GM12878 (cell line): ENCODE data around the gene RPL27. TPM values are rescaled to one million over a fixed set of nuclear protein-coding genes. Genes with fewer than 3 reads are reported as not detected.

ENCODE experiments used
- ATAC-seq: fragments of 200-7000 bp; cut with Tn5 transposase; 3 replicates; pipeline ENCODE4 v1.9.1; 2020; ENCODE audit warnings: mild to moderate bottlenecking, moderate library complexity
- BruUV-seq: library from RNA; stranded (reverse); fragments of 400-500 nt; replicated peaks from 2 replicates; lab custom pipeline; 2021; lab: Mats Ljungman, UMichigan
- CTCF ChIA-PET: fragments of 300-600 bp; sonication (Branson Sonifier 250); formaldehyde crosslinking; extraction: SDS; loops from one replicate; lab custom pipeline; 2021; ENCODE audit warnings: inconsistent platforms; lab: Yijun Ruan, JAX
- POLR2A ChIA-PET: fragments of 350-600 bp; formaldehyde crosslinking; extraction: SDS; loops from one replicate; lab custom pipeline; 2021; ENCODE audit warnings: inconsistent platforms; lab: Charles Lee
- RAD21 ChIA-PET: fragments of 300-600 bp; sonication (Branson Sonifier 250); formaldehyde crosslinking; loops from one replicate; lab custom pipeline; 2023; ENCODE audit warnings: antibody characterized with exemption; ENCODE audit not compliant: unreplicated experiment; lab: Charles Lee
- SMC1A ChIA-PET: fragments of 300-600 bp; sonication (Branson Sonifier 250); formaldehyde crosslinking; loops from one replicate; lab custom pipeline; 2023; ENCODE audit not compliant: unreplicated experiment, uncharacterized antibody; lab: Charles Lee
- DNase-seq: peaks from one replicate; pipeline ENCODE4 v3.0.0-alpha.2; 2011; ENCODE audit warnings: low read depth, low spot score
- FAIRE-seq: peaks from 3 replicates; lab custom pipeline; 2011; peaks lifted over from hg19 to GRCh38; lab: Jason Lieb, UNC
- H2AFZ ChIP-seq: 2 replicates; pipeline ENCODE4 v1.6.0; 2011; ENCODE audit warnings: low read depth, low read length, control low read depth; ENCODE audit not compliant: control insufficient read depth
- H3K27ac ChIP-seq: 2 replicates; pipeline ENCODE4 v1.5.1; 2011; ENCODE audit warnings: control low read depth; ENCODE audit not compliant: control insufficient read depth, insufficient read depth
- H3K27me3 ChIP-seq, 2 experiments: replicated peaks in 1 of 2; 2 replicates each; pipeline versions ENCODE4 v1.6.0 to v1.6.1; 2011; ENCODE audit warnings: low read length in 1 of 2; ENCODE audit not compliant: control insufficient read depth in 2 of 2, insufficient read depth in 2 of 2
- H3K36me3 ChIP-seq, 2 experiments: 2 replicates each; pipeline ENCODE4 v1.5.1; 2011; ENCODE audit warnings: low read length in 1 of 2; ENCODE audit not compliant: control insufficient read depth in 2 of 2, insufficient read depth in 2 of 2
- H3K4me1 ChIP-seq: 2 replicates; pipeline ENCODE4 v1.6.1; 2011; ENCODE audit warnings: mild to moderate bottlenecking, low read length, moderate library complexity, mixed read lengths; ENCODE audit not compliant: control insufficient read depth, insufficient read depth
- H3K4me2 ChIP-seq: 2 replicates; pipeline ENCODE4 v1.6.0; 2011; ENCODE audit warnings: control low read depth; ENCODE audit not compliant: control insufficient read depth, insufficient read depth
- H3K4me3 ChIP-seq: fragments of 200-600 bp; sonication (generic); 2 replicates; pipeline ENCODE4 v1.5.1; 2016
- H3K79me2 ChIP-seq: 2 replicates; pipeline ENCODE4 v1.6.0; 2011; ENCODE audit warnings: low read length; ENCODE audit not compliant: control insufficient read depth, insufficient read depth
- H3K9ac ChIP-seq: 2 replicates; pipeline ENCODE4 v1.8.0; 2011; ENCODE audit warnings: low read length, control low read depth, mixed read lengths; ENCODE audit not compliant: control insufficient read depth, insufficient read depth
- H3K9me3 ChIP-seq: replicated peaks from 3 replicates; pipeline ENCODE4 v1.5.1; 2011; ENCODE audit warnings: mild to moderate bottlenecking, low read length; ENCODE audit not compliant: control insufficient read depth, insufficient read depth
- H4K20me1 ChIP-seq: 2 replicates; pipeline ENCODE4 v1.6.0; 2011; ENCODE audit not compliant: control insufficient read depth, insufficient read depth
- BMI1 ChIP-seq: fragments of 450-650 bp; IDR thresholded peaks from 2 replicates; pipeline ENCODE4 v1.6.1; 2016; ENCODE audit warnings: mild to moderate bottlenecking, moderate library complexity, borderline replicate concordance
- DPF2 ChIP-seq: fragments of 450-650 bp; IDR thresholded peaks from 2 replicates; pipeline ENCODE4 v1.6.1; 2017; ENCODE audit warnings: mild to moderate bottlenecking
- EZH2 ChIP-seq: IDR thresholded peaks from 2 replicates; pipeline ENCODE4 v1.6.1; 2012; ENCODE audit warnings: low read depth, mild to moderate bottlenecking, control low read depth, inconsistent platforms, low read length, borderline replicate concordance; ENCODE audit not compliant: control insufficient read depth
- HCFC1 ChIP-seq: fragments of 150-350 bp; IDR thresholded peaks from 2 replicates; pipeline ENCODE4 v1.6.1; 2014; ENCODE audit warnings: low read length
- HDAC2 ChIP-seq: fragments of 200-600 bp; sonication (generic); IDR thresholded peaks from 2 replicates; pipeline ENCODE4 v1.6.1; 2017
- HDGF ChIP-seq: fragments of 450-650 bp; IDR thresholded peaks from 2 replicates; pipeline ENCODE4 v1.6.1; 2016; ENCODE audit warnings: antibody characterized with exemption
- MEF2B ChIP-seq: fragments of 450-650 bp; IDR thresholded peaks from 2 replicates; pipeline ENCODE4 v1.6.1; 2018; ENCODE audit warnings: mild to moderate bottlenecking, moderate library complexity; ENCODE audit not compliant: partially characterized antibody, poor library complexity, severe bottlenecking
- RAD21 ChIP-seq: IDR thresholded peaks from 2 replicates; pipeline ENCODE4 v1.6.1; 2011; ENCODE audit warnings: mild to moderate bottlenecking, low read depth, low read length, moderate library complexity; ENCODE audit not compliant: insufficient read depth
- RCOR1 ChIP-seq: conservative IDR thresholded peaks from 2 replicates; pipeline ENCODE4 v1.6.1; 2012; ENCODE audit warnings: low read depth, low read length, improper control_type of control experiment
- RELA ChIP-seq: fragments of 450-650 bp; IDR thresholded peaks from 2 replicates; pipeline ENCODE4 v1.8.0; 2014; ENCODE audit warnings: borderline replicate concordance; ENCODE audit not compliant: partially characterized antibody
- SMC3 ChIP-seq: IDR thresholded peaks from 2 replicates; pipeline ENCODE4 v1.6.1; 2011; ENCODE audit warnings: low read length, improper control_type of control experiment, borderline replicate concordance
- SUPT20H ChIP-seq: IDR thresholded peaks from 2 replicates; pipeline ENCODE4 v1.6.1; 2011; ENCODE audit warnings: low read depth, mild to moderate bottlenecking, low read length, moderate library complexity, borderline replicate concordance; ENCODE audit not compliant: control insufficient read depth
- ZNF217 ChIP-seq: fragments of 450-650 bp; IDR thresholded peaks from 2 replicates; pipeline ENCODE4 v1.6.1; 2017; ENCODE audit warnings: antibody characterized with exemption, mild to moderate bottlenecking
- WGBS: methylation state at CpG from one replicate; pipeline ENCODE4 v1.1.6; 2016; ENCODE audit warnings: low lambda C conversion rate; ENCODE audit not compliant: insufficient replicate concordance, insufficient coverage; ENCODE audit errors: missing lambda C conversion rate; 5-methylcytosine and 5-hydroxymethylcytosine counted together
- in situ Hi-C: fragments of 300-500 bp; cut with MboI; formaldehyde crosslinking; loops from 9 replicates; pipeline ENCODE4 v1.14.3; 2018; ENCODE audit warnings: mixed read lengths
- intact Hi-C: fragments of 100-400 bp; cut with micrococcal nuclease; formaldehyde crosslinking; loops from one replicate; pipeline ENCODE4 v1.14.2; 2022; ENCODE audit not compliant: unreplicated experiment
- polyA plus RNA-seq, 11 experiments: library from polyadenylated mRNA; depleted of rRNA in 4 of 11; unstranded in 6 of 11; stranded (reverse) in 5 of 11; fragments of >200 nt; fragmentation: Nextera tagmentation in 4 of 11; fragmentation: Illumina TruSeq in 1 of 11; extraction: Ambion mirVana in 4 of 11; extraction: Trizol in 1 of 11; gene quantifications; 1 replicate in 1 of 11; 2 replicates in 10 of 11; pipeline versions ENCODE4 v1.2.1 to v1.2.3, GENCODE V29; 2011 to 2016; ENCODE audit warnings: inconsistent platforms in 2 of 11, missing spikeins in 2 of 11, low read depth in 1 of 11
- total RNA-seq, 4 experiments: library from RNA; depleted of rRNA in 3 of 4; stranded (reverse); fragments of >200 nt in 3 of 4; fragmentation: Illumina TruSeq in 1 of 4; extraction: Trizol in 1 of 4; gene quantifications; 2 replicates each; pipeline versions ENCODE4 v1.2.1 to v1.2.3, GENCODE V29; 2013 to 2021
- TF ChIP-seq, protein P1 (sequence below): fragments of 450-650 bp; IDR thresholded peaks from 2 replicates; pipeline ENCODE4 v1.6.1; 2016; ENCODE audit warnings: mild to moderate bottlenecking

RPL27 gene
- total and polyA plus RNA-seq, 10 of the 15 experiments (the other 5 are each of a cell fraction or from before 2014, with no cell fraction given): 1,748 to 6,934 (median 3,779) TPM

DNA sequence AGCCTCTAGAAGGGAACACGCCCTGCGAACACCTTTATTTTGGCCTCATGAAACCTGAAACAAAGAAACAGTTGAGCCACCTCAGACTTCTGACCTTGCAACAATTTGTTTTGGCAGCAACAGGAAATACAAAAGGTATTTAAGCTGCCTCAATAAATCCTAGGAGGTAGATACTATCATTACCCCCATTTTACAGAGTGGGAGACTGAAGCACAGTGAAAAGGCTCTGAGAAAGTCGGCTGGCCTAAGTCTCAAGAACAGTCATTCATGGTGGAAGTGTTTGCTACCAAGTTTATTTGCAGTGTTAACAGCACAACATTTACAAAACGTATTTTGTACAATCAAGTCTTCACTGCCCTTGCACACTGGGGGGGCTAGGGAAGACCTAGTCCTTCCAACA is 45.8 kb downstream of the RPL27 start:
- Histone ChIP-seq H4K20me1 (no peaks in the 10 kb centered on the region), H3K27me3 (no peaks in the 10 kb centered on the region), H3K9ac (no peak overlapping the region), H3K79me2 (no peaks in the 10 kb centered on the region), H3K9me3 (no peaks in the 10 kb centered on the region), H2AFZ (no peak overlapping the region), H3K4me3 (no peak overlapping the region), H3K4me2 (no peak overlapping the region), H3K4me1 (no peaks in the 10 kb centered on the region), H3K27ac (no peak overlapping the region), H3K36me3 (0 out of 4 replicates have a peak, but pooled peaks cover 0 to 7% of the 10 kb centered on the region in 2 experiments)
- 74% methylated on average over 4 of the region's 4 CpGs for WGBS
- TF ChIP-seq ZNF217: no peak
- TF ChIP-seq HDGF: no peak
- TF ChIP-seq DPF2: no peak
- TF ChIP-seq HDAC2: no peak
- TF ChIP-seq SMC3: no peak
- TF ChIP-seq RELA: no peak
- TF ChIP-seq RCOR1: no peak
- TF ChIP-seq HCFC1: no peak
- no peak for TF ChIP-seq EZH2
- TF ChIP-seq RAD21: no peak
- TF ChIP-seq MEF2B: no peak
- no peak for TF ChIP-seq BMI1
- TF ChIP-seq SUPT20H: no peak
- TF ChIP-seq, protein P1, sequence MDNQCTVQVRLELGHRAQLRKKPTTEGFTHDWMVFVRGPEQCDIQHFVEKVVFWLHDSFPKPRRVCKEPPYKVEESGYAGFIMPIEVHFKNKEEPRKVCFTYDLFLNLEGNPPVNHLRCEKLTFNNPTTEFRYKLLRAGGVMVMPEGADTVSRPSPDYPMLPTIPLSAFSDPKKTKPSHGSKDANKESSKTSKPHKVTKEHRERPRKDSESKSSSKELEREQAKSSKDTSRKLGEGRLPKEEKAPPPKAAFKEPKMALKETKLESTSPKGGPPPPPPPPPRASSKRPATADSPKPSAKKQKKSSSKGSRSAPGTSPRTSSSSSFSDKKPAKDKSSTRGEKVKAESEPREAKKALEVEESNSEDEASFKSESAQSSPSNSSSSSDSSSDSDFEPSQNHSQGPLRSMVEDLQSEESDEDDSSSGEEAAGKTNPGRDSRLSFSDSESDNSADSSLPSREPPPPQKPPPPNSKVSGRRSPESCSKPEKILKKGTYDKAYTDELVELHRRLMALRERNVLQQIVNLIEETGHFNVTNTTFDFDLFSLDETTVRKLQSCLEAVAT: no peak
- POLR2A ChIA-PET: interaction anchor here (0.6 kb wide), 1 partner anchor 52 kb away, joined by 5 read pairs; no protein-coding TSS in a partner anchor
- RAD21 ChIA-PET: no interaction called here
- no TSS peak for BruUV-seq
- FAIRE-seq (no peak), ATAC-seq (no peak), DNase-seq (no peak)
- SMC1A ChIA-PET: interaction anchor here (0.6 to 1.2 kb wide), 2 partner anchors 37 to 176 kb away, joined by 3 to 4 read pairs; no protein-coding TSS in a partner anchor
- in situ Hi-C loops: no loop called here
- CTCF ChIA-PET: interaction anchor here (1.2 kb wide), 1 partner anchor 15 kb away, joined by 3 read pairs; no protein-coding TSS in a partner anchor
- intact Hi-C loops: no loop called here
